ENCODE data around the gene TACR3.
"Not testable (repeated sequence)": the region's sequence is repeated elsewhere in the genome, so short reads cannot be mapped to it uniquely, and the experiment has no call there.

Gene TACR3, protein sequence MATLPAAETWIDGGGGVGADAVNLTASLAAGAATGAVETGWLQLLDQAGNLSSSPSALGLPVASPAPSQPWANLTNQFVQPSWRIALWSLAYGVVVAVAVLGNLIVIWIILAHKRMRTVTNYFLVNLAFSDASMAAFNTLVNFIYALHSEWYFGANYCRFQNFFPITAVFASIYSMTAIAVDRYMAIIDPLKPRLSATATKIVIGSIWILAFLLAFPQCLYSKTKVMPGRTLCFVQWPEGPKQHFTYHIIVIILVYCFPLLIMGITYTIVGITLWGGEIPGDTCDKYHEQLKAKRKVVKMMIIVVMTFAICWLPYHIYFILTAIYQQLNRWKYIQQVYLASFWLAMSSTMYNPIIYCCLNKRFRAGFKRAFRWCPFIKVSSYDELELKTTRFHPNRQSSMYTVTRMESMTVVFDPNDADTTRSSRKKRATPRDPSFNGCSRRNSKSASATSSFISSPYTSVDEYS

DNA sequence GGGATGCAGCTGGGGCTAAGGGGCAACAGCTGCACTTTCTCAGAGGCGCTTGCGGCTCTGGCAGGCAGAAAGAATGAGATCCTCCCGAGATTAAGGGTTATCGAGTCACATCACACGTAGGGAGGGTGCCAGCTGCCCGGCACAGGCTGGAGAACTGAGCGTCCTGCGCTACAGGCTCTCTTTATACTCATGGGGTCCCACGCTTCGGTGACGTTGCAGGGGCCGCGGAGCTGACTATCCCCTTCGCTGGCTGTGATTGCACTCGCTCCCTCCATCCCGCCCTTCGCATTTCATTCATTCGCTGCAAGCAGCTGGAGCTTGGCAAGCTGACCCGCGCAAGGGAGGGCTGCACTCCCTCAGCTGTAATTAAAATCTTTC lies at the start of gene TACR3:
TSS of gene TACR3 (minus strand) at position 156 of the 378 bp plus-strand sequence. CDS start 310 bp downstream, outside the sequence.
- no peak for DNase-seq (ENCODE audit: low read depth in 2 of 2)

DNA sequence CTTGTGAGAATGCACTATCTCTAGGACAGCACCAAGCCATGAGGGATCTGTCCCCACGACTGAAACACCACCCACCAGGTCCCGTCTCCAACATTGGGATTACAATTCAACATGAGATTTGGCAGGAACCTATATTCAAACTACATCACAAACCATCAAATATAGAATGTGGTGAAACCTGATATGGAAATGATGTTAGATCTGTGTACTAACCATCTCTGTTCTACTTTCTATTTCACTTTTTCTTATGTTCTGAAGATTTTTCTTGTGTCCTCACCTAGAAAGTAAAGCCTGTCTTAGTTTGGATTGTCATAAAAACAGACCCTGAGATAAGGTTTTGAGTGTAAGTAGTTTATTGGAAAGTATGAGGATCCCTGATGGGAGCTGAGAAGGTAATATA lies 37.8 kb upstream of the TACR3 start:
- no peak for DNase-seq (ENCODE audit: low read depth in 2 of 2)

DNA sequence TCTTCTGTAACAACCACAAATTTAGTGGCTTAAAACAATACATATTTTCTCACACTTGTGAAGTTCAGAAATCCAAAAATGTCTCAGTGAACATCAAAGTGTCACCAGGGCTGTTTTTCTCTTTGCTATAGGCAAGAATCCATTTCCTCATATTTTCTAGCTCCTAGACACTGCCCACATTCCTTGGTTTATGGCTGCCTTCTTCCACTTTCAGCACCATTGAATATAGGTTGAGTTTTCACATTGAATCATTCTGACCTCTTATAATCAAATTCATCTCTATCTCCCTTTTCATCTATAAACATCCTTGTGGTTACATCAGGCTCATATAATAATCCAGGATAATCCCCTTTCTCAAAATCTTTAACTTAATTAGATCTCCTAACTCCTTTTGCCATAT lies 37.0 kb upstream of the TACR3 start:
- DNase-seq (ENCODE audit: low read depth in 2 of 2) = no peak

DNA sequence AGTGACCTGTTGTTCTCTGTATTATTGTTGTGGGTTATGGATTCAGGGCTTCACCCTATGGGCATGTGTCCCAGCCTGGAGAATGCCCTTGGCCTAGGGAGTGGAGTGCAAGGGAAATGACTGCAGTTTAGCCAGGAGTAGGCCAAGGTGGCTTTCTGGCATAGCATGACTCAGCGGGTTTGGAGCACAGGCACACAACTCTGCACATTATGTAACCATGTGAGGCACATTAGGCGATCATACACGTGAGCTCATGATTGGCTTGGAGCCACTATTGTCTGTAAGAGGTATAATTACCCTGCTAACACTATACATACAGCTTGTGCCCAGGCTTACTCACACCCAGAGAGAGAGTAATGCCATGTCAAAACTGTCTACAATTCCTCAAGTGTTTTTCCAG lies 35.1 kb upstream of the TACR3 start:
- no peak for DNase-seq (ENCODE audit: low read depth in 2 of 2)

DNA sequence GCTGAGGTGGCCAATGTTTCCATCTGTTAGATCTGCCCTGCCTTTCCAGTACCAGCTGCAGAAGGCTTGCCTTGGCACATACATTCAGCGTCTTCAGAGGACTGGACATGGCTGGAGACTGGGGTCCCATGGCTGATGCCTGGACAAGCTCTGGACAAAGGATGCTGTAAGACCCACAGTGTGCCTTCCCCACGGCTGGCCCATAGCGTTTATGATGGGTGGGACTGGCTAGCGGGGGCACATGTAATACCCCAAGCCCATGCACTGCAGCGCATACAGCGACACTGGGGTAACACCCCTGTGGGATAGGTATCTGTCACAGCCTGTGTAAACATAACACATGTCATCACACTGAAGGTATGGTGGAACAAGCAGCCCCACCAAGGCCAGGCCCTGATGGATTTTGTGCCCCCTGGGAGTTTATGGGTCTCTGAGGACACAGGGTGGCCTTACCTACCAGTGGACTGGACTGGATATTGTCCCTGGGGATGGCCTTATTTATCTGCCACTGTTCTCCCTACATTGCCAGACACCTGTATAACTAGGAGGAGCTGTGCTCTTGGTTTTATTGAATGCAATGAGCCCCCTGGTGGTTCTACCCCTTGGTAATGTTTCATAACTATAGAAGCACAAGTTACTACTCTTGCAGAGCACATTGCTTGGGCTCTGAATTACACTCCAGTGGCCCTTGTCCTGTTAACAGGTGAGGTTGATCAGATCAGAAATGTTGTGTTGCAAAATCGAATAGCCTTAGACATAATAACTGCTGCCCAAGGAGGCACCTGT lies 34.3 kb upstream of the TACR3 start:
- DNase-seq (ENCODE audit: low read depth in 2 of 2) = no peak

DNA sequence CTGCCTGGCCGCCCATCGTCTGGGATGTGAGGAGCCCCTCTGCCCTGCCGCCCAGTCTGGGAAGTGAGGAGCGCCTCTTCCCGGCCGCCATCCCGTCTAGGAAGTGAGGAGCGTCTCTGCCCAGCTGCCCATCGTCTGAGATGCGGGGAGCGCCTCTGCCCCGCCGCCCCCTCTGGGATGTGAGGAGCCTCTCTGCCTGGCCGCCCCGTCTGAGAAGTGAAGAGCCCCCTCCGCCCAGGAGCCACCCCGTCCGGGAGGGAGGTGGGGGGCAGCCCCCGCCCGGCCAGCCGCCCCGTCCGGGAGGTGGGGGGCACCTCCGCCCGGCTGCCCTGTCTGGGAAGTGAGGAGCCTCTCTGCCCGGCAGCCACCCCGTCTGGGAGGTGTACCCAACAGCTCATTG lies 3.4 kb upstream of the TACR3 start:
- not testable (repeated sequence) for DNase-seq (ENCODE audit: low read depth in 2 of 2)

DNA sequence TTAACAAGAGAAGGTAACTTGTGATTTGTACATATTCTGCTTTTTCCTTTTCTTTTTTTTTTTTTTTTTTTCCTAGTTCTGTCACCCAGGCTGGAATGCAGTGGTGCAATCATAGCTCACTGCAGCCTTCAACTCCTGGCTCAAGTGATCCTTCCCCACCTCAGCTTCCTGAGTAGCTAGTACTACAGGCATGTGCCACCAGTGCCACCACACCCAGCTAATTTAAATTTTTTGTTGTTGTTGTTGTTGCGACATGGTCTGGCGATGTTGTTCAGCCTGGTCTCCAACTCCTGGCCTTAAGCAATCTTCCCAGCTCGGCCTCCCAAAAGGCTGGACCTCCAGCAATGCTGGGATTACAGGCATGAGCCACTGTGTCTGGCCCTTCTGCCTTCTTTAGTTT lies 1.5 kb upstream of the TACR3 start:
- DNase-seq (ENCODE audit: low read depth in 2 of 2) = no peak

DNA sequence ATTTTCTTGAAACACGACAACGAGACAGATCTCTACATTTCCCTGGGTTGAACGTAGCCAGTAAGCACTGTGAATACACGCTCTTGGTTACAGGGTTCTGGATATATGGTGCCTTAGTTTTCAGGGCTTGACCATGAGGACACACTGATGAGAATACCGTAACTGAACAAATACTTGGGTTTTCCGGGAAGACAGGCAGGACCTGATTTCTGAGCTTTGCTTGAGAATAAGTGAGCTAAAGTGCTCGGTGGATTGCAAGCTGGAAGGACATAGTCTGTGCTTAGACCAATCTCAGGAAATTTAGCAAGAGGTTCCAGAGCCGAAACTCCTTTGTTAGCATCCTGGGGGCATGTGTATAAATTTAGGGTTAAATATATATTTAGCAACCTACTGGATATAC lies 876 bp upstream of the TACR3 start:
- no peak for DNase-seq (ENCODE audit: low read depth in 2 of 2)

DNA sequence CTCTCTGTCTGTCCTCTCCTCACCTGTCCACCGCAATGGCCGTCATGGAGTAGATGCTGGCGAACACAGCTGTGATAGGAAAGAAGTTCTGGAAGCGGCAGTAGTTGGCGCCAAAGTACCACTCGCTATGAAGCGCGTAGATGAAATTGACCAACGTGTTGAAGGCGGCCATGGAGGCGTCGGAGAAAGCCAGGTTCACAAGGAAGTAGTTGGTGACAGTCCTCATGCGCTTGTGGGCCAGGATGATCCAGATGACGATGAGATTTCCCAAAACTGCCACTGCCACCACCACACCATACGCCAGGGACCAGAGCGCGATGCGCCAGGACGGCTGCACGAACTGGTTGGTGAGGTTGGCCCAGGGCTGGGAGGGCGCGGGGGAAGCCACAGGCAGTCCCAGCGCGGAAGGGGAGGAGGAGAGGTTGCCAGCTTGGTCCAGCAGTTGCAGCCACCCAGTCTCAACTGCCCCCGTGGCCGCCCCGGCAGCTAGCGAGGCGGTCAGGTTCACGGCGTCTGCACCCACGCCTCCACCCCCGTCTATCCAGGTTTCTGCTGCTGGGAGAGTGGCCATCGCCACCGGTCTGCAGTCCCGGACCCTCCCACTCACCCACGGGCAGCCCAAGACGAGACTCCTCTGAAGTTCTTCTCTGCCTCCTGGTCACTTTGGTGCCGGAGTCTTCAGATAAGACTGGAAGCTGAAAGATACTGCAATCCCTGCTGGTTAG lies 518 bp downstream of the TACR3 start:
- no peak for DNase-seq (ENCODE audit: low read depth in 2 of 2)

DNA sequence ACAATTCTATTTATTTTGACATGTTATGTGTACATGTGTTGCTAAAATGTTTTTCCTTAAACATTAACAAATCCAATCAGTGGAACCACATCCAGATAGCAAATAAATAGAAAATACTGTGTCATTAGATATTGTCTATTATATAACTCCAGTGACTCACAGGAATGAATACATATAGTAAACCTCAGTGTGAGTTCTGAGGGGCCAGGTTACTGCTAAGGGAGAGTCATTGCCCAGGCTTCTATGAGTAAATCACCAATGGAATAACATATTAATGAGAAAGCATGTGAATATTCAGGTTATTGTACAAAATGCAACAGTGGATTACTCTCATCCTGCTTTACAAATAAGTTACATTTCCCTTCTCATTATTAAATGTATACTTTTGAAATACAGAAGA lies 27.2 kb downstream of the TACR3 start:
- no peak for DNase-seq (ENCODE audit: low read depth in 2 of 2)

DNA sequence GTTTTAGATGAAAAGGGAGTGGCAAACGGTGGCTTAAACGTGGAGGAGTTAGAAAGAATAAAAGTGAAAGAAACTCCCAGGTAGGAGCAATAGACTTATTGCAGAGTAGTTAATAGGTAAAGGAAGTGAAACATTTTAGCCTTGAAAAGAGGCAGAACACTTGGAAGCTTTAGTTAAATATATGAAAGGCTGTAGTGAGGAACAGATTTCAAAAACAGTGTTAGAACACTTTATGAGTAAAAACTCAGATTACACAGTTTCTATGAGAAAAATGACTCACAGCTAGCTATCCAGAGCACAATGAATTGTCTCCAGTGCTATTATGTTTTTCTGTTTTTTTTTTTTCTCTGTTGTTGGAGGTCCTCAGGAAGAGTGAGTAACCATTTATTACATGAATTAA lies 45.8 kb downstream of the TACR3 start:
- DNase-seq (ENCODE audit: low read depth in 2 of 2) = no peak

DNA sequence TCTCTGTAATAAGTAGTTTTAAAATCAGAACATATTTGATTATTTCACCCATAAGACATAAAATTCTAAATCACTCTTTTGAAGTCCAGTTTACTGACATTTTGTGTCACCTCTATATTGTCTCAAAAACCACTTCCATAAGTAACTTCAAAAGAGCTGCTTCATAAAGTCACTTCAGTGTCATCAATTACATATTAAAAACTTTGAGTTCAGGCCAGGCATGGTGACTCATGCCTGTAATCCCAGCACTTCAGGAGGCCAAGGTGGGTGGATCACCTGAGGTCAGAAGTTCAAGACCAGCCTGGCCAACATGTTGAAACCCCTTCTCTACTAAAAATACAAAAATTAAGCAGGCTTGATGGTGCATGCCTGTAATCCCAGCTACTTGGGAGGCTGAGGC lies 53.0 kb downstream of the TACR3 start:
- DNase-seq (ENCODE audit: low read depth in 2 of 2) = not testable (repeated sequence)

DNA sequence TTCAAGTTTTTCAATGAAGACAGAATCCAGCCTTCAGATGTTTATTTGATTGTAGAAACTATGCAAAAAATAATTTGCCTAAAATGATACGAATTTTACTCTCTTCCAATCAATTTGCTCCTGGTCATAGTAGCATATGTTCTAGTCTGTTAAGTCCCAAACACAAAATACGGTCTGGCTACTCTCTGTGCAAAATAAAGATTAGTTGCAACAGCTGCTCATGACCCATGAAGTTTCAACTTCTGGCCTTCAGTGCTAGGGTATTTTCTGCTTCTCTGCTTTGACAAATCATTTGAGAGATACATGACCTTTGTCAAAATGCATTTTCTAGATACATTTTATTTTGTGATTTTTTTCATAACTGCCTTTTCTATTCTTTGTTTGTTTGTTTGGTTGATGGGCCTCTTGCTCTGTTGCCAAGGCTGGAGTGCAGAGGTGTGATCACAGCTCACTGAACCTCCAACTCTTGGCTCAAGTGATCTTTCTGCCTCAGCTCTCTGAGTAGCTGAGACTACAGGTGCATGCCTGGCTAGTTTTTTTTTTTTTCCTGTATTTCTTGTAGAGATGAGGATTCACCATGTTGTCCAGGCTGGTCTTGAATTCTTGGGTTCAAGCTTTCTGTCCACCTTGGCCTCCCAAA lies 55.2 kb downstream of the TACR3 start:
- DNase-seq (ENCODE audit: low read depth in 2 of 2) = no peak

DNA sequence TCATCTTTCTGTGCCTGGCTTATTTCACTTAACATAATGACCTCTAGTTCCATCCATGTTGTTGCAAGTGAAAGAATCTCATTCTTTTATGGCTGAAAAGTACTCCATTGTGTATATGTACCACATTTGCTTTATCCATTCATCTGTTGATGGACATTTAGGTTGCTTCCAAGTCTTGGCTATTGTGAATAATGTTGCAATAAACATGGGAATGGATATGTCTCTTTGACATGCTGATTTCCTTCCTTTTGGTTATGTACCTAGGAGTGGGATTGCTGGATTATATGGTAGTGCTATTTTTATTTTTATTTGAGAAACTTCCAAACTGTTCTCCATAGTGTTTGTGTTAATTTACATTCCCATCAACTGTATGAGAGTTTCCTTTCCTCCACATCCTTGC lies 71.2 kb downstream of the TACR3 start:
- DNase-seq (ENCODE audit: low read depth in 2 of 2) = no peak

DNA sequence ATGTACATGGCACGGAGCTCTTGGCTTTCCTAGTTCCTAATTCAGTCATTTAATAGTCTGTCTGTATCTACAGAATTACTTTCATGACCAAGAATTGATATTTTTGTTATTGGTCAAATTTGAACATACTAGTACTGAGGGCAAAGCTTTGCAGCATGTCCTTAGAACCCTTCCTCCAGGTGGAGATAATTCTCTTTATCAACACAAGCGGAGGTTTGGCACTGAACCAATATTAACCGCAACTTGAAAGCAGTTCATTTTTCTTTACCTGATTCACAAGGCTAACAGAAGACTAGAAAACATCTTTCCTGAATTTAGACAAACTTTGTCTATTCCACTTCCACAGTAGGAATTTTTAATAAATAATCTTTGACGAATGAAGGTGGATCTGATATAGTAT lies 73.8 kb downstream of the TACR3 start:
- DNase-seq (ENCODE audit: low read depth in 2 of 2) = no peak

DNA sequence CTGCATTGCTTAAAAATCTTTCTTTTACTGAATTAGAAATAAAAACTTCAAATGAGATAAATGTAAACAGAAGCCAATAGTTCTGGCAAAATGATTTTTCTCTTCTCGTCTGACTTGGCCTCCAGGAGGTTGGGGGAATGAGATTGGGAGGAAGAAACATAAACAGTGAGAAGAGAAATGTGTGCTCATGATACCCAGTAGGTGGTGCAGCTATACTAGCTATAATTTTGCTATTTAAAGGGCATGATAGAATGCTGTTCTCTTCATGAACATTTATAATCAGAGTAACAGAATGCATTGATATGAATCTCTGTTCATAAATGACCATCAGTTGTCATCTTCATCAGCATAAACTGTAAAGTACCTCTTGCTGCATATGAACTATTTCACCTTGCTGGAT lies 85.5 kb downstream of the TACR3 start:
- no peak for DNase-seq (ENCODE audit: low read depth in 2 of 2)

DNA sequence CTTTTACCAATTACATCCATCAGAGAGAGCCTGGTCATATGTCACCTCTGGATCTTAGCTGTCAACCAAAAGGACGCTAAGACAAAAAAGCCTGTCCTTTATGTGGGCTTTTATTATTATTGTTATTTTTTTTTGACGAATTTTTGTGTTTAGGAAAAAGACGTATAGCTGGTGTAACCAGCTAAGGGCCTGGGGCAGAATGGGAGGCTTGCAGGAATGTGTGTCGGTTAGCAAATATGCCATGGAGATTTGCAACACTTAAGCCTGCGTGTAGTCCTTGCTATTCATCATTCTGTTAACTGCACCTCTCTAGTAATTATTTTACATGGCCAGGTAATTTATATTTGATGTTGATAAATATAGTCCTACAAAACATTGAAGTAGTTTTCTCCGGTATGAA lies 93.5 kb downstream of the TACR3 start:
- DNase-seq (ENCODE audit: low read depth in 2 of 2) = no peak

DNA sequence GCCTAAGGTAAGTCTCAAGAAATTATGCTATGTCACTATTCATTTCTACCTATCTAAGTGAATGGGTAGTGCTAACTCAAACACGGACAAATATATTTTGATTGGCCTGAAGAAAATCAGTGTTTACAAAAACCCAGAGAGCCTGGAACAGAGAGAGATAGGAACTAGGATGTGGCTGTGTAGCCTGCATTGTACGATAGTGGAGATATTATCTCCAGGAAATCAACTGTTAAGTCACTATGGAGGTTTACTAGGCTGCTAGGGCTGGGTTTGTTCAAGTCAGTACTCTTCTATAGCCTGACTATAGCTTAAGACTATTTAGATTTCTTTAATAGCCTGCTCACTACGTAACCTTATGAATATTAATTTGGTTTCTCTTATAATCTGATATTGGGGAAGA lies 127.9 kb downstream of the TACR3 start:
- DNase-seq (ENCODE audit: low read depth in 2 of 2) = no peak

DNA sequence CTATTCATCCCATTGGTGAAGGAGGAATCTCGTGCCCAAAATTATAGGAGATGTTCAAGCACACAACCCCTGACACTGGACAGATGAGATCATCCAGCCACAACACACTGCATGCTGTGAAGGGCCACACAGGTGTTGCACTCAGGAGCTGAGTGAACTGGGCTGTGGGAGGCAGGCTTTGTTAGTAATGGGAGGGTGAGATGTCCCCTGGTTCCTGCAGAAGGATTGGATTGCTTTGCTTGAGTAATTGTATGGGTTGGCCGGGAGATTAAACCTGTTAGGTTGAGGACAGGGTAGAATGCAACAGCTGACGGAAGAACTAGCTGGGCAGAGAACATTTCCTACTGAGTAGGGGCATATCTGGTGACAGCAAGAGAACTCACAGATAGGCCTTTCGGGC lies 152.2 kb downstream of the TACR3 start:
- no peak for DNase-seq (ENCODE audit: low read depth in 2 of 2)

DNA sequence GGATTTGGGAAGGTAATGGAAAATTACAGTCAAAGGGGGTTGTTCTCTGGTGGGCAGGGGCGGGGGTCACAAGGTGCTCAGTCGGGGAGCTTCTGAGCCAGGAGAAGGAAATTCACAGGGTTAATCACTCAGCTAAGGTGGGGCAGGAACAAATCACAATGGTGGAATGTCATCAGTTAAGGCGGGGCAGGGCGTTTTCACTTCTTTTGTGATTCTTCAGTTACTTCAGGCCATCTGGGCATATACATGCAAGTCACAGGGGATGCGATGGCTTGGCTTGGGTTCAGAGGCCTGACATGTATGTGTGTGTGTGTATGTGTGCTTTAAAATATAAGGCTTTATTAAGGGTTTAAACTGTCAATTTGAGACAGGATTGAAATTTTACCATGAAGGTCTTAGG lies 160.6 kb downstream of the TACR3 start:
- not testable (repeated sequence) for DNase-seq (ENCODE audit: low read depth in 2 of 2)
